ENCODE measurements around the gene GALR2.

DNA sequence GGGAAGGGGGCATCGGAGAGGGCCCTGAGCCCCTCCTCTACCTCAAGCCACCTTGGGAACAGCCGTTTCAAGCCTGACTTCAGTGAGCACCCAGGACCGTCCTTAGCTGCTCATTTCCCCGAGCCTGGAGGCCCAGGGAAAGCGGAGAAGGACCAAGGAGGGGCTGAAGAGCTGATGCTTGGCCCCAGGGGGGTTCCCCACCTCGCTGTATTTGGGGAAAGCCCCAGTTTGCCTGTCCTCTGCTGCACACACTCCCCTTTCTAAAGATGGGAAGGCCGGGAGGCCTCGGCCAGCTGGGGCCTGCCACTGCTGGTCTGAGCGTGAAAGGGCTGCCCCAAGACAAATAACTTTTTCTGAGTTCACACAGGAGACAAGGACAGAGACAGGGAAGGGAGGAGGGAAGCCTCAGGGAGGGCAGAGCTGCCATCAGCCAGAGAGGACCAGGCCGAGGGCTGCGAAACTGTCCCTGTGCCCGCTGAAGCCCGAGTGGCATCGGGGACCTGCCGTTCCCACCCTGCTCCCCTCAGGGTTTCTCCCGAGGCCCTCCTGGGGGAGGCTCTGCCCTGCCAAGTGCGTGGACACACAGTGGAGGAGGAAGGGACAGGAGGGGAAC is 16.0 kb downstream of the GALR2 start:
- no peak for TF ChIP-seq CTCF (IDR thresholded peaks at IDR 0.05; ENCODE audit: low read depth, low read length)
- TF ChIP-seq POLR2A (IDR thresholded peaks at IDR 0.05; ENCODE audit: extremely low read depth, insufficient read length) = no peak
- no peak for TF ChIP-seq MAX (IDR thresholded peaks at IDR 0.05; ENCODE audit: low read depth, low read length)
- TF ChIP-seq MYC (IDR thresholded peaks at IDR 0.05; ENCODE audit: low read depth, low read length) = no peak
